SK-N-SH (cell line): ENCODE data around the gene SLCO2A1. TPM values are rescaled to one million over a fixed set of nuclear protein-coding genes. Genes with fewer than 3 reads are reported as not detected.

Experiments
- CTCF ChIA-PET: fragments of 300-600, 350-600 bp; formaldehyde crosslinking; extraction: SDS; loops from one replicate; lab custom pipeline; 2021; lab: Yijun Ruan, JAX
- POLR2A ChIA-PET: fragments of 350-600 bp; sonication (Branson Sonifier 250); formaldehyde crosslinking; extraction: SDS; loops from one replicate; lab custom pipeline; 2020; ENCODE audit warnings: antibody characterized with exemption, inconsistent platforms; lab: Yijun Ruan, JAX
- DNase-seq: peaks from one replicate; pipeline ENCODE4 v3.0.0; 2012
- H2AFZ ChIP-seq: fragments of 200-600 bp; sonication (generic); 2 replicates; pipeline ENCODE4 v1.8.1; 2016; ENCODE audit warnings: antibody characterized with exemption, mild to moderate bottlenecking, low read depth
- H3F3A ChIP-seq: fragments of 200-600 bp; sonication (generic); replicated peaks from 2 replicates; pipeline ENCODE3; 2016; ENCODE audit warnings: antibody characterized with exemption, mild to moderate bottlenecking; ENCODE audit not compliant: insufficient read depth
- H3K27ac ChIP-seq, 2 experiments: fragments of 200-500 bp in 1 of 2; fragments of 200-600 bp in 1 of 2; sonication (Bioruptor generic) in 1 of 2; sonication (generic), shearing (Covaris generic) in 1 of 2; 2 replicates each; pipeline versions ENCODE4 v1.5.1 to v1.6.1; 2014 to 2016; ENCODE audit warnings: low read depth in 2 of 2, inconsistent platforms in 1 of 2, low read length in 1 of 2, mild to moderate bottlenecking in 1 of 2, mixed read lengths in 1 of 2
- H3K27me3 ChIP-seq: fragments of 200-600 bp; sonication (generic), shearing (Covaris generic); 2 replicates; pipeline ENCODE4 v1.6.1; 2016; ENCODE audit warnings: mixed run types; ENCODE audit not compliant: insufficient read depth
- H3K36me3 ChIP-seq, 2 experiments: fragments of 200-500 bp in 1 of 2; fragments of 200-600 bp in 1 of 2; sonication (Bioruptor generic) in 1 of 2; sonication (generic) in 1 of 2; replicated peaks in 1 of 2; 2 replicates each; pipeline versions ENCODE3 to v1.5.1; 2014 to 2016; ENCODE audit warnings: low read length in 1 of 2, mild to moderate bottlenecking in 1 of 2; ENCODE audit not compliant: insufficient read depth in 2 of 2, control insufficient read depth in 1 of 2
- H3K4me1 ChIP-seq, 2 experiments: fragments of 200-500 bp in 1 of 2; fragments of 200-600 bp in 1 of 2; sonication (Bioruptor generic) in 1 of 2; sonication (generic), shearing (Covaris generic) in 1 of 2; 2 replicates each; pipeline versions ENCODE4 v1.5.1 to v1.6.1; 2014 to 2016; ENCODE audit warnings: low read depth in 1 of 2, low read length in 1 of 2, mixed run types in 1 of 2; ENCODE audit not compliant: insufficient read depth in 2 of 2, control insufficient read depth in 1 of 2
- H3K4me2 ChIP-seq: fragments of 200-600 bp; sonication (generic), shearing (Covaris generic); 2 replicates; pipeline ENCODE4 v1.6.1; 2017; ENCODE audit warnings: mixed run types
- H3K4me3 ChIP-seq, 2 experiments: fragments of 200-500 bp in 1 of 2; fragments of 200-600 bp in 1 of 2; sonication (Bioruptor generic) in 1 of 2; sonication (generic), shearing (Covaris generic) in 1 of 2; 2 replicates each; pipeline versions ENCODE4 v1.5.1 to v1.8.1; 2014 to 2016; ENCODE audit warnings: low read depth in 2 of 2, inconsistent platforms in 1 of 2, low read length in 1 of 2, mild to moderate bottlenecking in 1 of 2, mixed read lengths in 1 of 2, moderate library complexity in 1 of 2
- H3K79me2 ChIP-seq: fragments of 200-600 bp; sonication (generic); 2 replicates; pipeline ENCODE4 v1.8.1; 2017; ENCODE audit warnings: mild to moderate bottlenecking; ENCODE audit not compliant: insufficient read depth
- H3K9ac ChIP-seq: fragments of 200-600 bp; sonication (generic); 2 replicates; pipeline ENCODE4 v1.6.1; 2017; ENCODE audit warnings: mixed run types
- H3K9me2 ChIP-seq: fragments of 200-600 bp; sonication (generic); 2 replicates; pipeline ENCODE4 v1.6.1; 2017; ENCODE audit warnings: mixed run types
- H3K9me3 ChIP-seq: fragments of 200-600 bp; sonication (generic); 2 replicates; pipeline ENCODE4 v1.6.1; 2017; ENCODE audit warnings: mixed run types, mild to moderate bottlenecking, moderate library complexity
- H4K20me1 ChIP-seq: fragments of 200-600 bp; sonication (generic); 2 replicates; pipeline ENCODE4 v1.6.1; 2017; ENCODE audit warnings: mild to moderate bottlenecking, mixed run types; ENCODE audit not compliant: insufficient read depth
- EZH2phosphoT487 ChIP-seq: fragments of 200-600 bp; sonication (generic); IDR thresholded peaks from 2 replicates; pipeline ENCODE4 v1.6.1; 2017; ENCODE audit warnings: low read depth, mixed run types, mild to moderate bottlenecking, antibody characterized with exemption, moderate library complexity, borderline replicate concordance
- FOXJ3 ChIP-seq: sonication (generic); formaldehyde crosslinking; IDR thresholded peaks from 2 replicates; pipeline ENCODE4 v1.5.1; 2020; ENCODE audit warnings: mild to moderate bottlenecking, missing genetic modification reagents
- FOXM1 ChIP-seq: IDR thresholded peaks from 2 replicates; pipeline ENCODE4 v1.4.0; 2012; ENCODE audit warnings: low read depth, mild to moderate bottlenecking
- GABPA ChIP-seq: IDR thresholded peaks from 2 replicates; pipeline ENCODE4 v1.4.0; 2012; ENCODE audit warnings: low read depth, mild to moderate bottlenecking
- GATA2 ChIP-seq: sonication (generic); formaldehyde crosslinking; IDR thresholded peaks from 2 replicates; pipeline ENCODE4 v1.5.0; 2020; ENCODE audit warnings: mild to moderate bottlenecking, missing genetic modification reagents
- JUND ChIP-seq: IDR thresholded peaks from 2 replicates; pipeline ENCODE4 v1.4.0; 2012
- MEF2A ChIP-seq: IDR thresholded peaks from 2 replicates; pipeline ENCODE4 v1.4.0; 2012; ENCODE audit warnings: low read depth, borderline replicate concordance
- POLR2AphosphoS5 ChIP-seq: IDR thresholded peaks from 2 replicates; pipeline ENCODE4 v1.6.1; 2012; ENCODE audit warnings: low read depth, low read length
- RAD21 ChIP-seq: IDR thresholded peaks from 2 replicates; pipeline ENCODE4 v1.6.1; 2012; ENCODE audit warnings: mild to moderate bottlenecking, low read length
- RFX5 ChIP-seq: IDR thresholded peaks from 2 replicates; pipeline ENCODE4 v1.6.1; 2012; ENCODE audit warnings: mild to moderate bottlenecking, improper control_type of control experiment, low read length
- RXRA ChIP-seq: IDR thresholded peaks from 2 replicates; pipeline ENCODE4 v1.4.0; 2012; ENCODE audit warnings: low read depth, mild to moderate bottlenecking, borderline replicate concordance
- TAF1 ChIP-seq: IDR thresholded peaks from 2 replicates; pipeline ENCODE4 v1.6.1; 2012; ENCODE audit warnings: low read depth, mild to moderate bottlenecking, low read length, moderate library complexity, borderline replicate concordance
- YY1 ChIP-seq: IDR thresholded peaks from 2 replicates; pipeline ENCODE4 v1.4.0; 2012; ENCODE audit warnings: low read depth, mild to moderate bottlenecking
- WGBS: methylation state at CpG from one replicate; pipeline ENCODE4 v1.1.6; 2017; ENCODE audit warnings: low lambda C conversion rate; 5-methylcytosine and 5-hydroxymethylcytosine counted together
- polyA plus RNA-seq, 3 experiments: library from polyadenylated mRNA; depleted of rRNA; stranded (reverse); fragments of >200 nt; gene quantifications; 2 replicates each; pipeline ENCODE4 v1.2.3, GENCODE V29; 2012
- TF ChIP-seq, protein P1 (sequence below): IDR thresholded peaks from 2 replicates; pipeline ENCODE4 v1.4.0; 2012; ENCODE audit warnings: low read depth, borderline replicate concordance
- TF ChIP-seq, protein P2 (sequence below): IDR thresholded peaks from 2 replicates; pipeline ENCODE4 v1.6.1; 2012; ENCODE audit warnings: mild to moderate bottlenecking, low read depth, low read length, moderate library complexity
- TF ChIP-seq, protein P3 (sequence below): IDR thresholded peaks from 2 replicates; pipeline ENCODE4 v1.4.0; 2012; ENCODE audit warnings: low read depth, borderline replicate concordance
- TF ChIP-seq, protein P4 (sequence below): IDR thresholded peaks from 2 replicates; pipeline ENCODE4 v1.4.0; 2012; ENCODE audit warnings: low read depth

SLCO2A1 gene
- polyA plus RNA-seq, 1 of the 3 experiments (the other 2 are of a cell fraction), result 9.3 TPM

DNA sequence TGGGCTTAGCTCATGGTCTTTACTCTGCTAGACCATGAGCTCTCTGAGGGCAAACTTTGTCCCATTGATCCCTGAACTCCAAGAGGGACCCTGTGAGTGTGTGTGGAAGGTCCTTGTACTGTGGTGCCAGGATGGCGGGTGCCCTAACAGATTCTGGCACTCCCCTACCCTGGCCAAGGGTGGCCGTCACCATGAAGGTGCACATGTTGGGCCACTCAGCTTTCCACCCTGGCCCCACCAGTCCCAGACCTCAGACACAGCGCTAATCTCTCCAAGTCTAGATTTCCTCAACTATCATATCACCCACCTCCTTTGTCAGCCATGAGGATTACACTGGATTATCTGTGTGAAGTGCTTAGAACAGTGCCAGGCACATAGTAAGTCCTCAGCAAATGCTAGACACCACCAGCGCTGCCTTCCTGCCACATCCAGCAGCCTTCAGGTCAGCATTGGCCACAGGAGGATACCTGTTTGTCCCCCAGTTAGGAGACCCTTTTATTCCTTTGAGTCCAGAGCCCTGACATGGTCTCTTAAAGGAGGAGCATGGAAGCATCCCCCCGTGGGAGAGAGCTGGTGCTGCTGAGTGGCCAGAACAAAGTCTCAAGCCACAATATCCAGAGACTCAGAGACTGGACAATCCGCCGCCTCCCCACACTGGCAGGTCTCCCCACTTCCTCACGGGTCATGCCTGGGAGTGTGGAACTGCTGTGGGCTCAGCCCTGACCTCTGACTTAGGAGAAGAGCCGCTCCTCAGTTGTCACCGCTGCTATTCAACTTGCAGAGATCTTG lies 44.5 kb upstream of the SLCO2A1 start (continued):
- TF ChIP-seq, protein P1, sequence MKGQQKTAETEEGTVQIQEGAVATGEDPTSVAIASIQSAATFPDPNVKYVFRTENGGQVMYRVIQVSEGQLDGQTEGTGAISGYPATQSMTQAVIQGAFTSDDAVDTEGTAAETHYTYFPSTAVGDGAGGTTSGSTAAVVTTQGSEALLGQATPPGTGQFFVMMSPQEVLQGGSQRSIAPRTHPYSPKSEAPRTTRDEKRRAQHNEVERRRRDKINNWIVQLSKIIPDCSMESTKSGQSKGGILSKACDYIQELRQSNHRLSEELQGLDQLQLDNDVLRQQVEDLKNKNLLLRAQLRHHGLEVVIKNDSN, result no peak

DNA sequence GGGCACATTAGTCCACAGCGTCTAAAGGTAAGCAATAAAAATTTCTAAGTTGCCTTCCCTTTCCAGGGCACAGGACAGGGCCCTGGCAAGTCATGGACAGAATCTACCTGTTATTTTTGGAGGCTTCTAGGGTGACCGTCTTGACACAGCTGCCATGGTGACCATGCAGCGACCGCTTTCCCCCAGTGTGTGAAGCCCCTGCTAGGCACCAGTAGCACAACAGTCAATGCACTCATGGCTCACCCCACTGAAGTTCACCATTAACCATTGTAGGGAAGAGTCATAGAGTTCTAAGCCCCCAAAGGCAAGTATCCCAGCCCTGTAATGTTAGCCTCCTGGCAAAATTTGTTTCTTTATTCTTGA lies 43.8 kb upstream of the SLCO2A1 start:
- Histone ChIP-seq H4K20me1 (no peaks in the 10 kb centered on the region), H3K4me1 (peaks cover 0 to 2% of the 10 kb centered on the region in 2 experiments; a peak in 1 of 4 replicates), H3K79me2 (no peaks in the 10 kb centered on the region), H3K9me2 (no peaks in the 10 kb centered on the region), H3K27me3 (no peaks in the 10 kb centered on the region), H3K27ac (no peak overlapping the region), H3K4me2 (no peak overlapping the region), H2AFZ (no peak overlapping the region), H3K36me3 (no peaks in the 10 kb centered on the region), H3K9ac (no peak overlapping the region)
- DNase-seq, result no peak
- ChIA-PET POLR2A (no interaction called here), CTCF (no interaction called here)
- TF ChIP-seq GABPA, result no peak
- TF ChIP-seq, protein P2, sequence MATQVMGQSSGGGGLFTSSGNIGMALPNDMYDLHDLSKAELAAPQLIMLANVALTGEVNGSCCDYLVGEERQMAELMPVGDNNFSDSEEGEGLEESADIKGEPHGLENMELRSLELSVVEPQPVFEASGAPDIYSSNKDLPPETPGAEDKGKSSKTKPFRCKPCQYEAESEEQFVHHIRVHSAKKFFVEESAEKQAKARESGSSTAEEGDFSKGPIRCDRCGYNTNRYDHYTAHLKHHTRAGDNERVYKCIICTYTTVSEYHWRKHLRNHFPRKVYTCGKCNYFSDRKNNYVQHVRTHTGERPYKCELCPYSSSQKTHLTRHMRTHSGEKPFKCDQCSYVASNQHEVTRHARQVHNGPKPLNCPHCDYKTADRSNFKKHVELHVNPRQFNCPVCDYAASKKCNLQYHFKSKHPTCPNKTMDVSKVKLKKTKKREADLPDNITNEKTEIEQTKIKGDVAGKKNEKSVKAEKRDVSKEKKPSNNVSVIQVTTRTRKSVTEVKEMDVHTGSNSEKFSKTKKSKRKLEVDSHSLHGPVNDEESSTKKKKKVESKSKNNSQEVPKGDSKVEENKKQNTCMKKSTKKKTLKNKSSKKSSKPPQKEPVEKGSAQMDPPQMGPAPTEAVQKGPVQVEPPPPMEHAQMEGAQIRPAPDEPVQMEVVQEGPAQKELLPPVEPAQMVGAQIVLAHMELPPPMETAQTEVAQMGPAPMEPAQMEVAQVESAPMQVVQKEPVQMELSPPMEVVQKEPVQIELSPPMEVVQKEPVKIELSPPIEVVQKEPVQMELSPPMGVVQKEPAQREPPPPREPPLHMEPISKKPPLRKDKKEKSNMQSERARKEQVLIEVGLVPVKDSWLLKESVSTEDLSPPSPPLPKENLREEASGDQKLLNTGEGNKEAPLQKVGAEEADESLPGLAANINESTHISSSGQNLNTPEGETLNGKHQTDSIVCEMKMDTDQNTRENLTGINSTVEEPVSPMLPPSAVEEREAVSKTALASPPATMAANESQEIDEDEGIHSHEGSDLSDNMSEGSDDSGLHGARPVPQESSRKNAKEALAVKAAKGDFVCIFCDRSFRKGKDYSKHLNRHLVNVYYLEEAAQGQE, result no peak
- no peak for TF ChIP-seq POLR2AphosphoS5
- TF ChIP-seq, all 33 proteins: peak for 0
- Histone ChIP-seq H3K9me3 (no peaks in the 10 kb centered on the region), H3K4me3 (no peak overlapping the region), H3F3A (no peaks in the 10 kb centered on the region)
- 83% methylated on average over 1 of the region's 4 CpGs for WGBS

DNA sequence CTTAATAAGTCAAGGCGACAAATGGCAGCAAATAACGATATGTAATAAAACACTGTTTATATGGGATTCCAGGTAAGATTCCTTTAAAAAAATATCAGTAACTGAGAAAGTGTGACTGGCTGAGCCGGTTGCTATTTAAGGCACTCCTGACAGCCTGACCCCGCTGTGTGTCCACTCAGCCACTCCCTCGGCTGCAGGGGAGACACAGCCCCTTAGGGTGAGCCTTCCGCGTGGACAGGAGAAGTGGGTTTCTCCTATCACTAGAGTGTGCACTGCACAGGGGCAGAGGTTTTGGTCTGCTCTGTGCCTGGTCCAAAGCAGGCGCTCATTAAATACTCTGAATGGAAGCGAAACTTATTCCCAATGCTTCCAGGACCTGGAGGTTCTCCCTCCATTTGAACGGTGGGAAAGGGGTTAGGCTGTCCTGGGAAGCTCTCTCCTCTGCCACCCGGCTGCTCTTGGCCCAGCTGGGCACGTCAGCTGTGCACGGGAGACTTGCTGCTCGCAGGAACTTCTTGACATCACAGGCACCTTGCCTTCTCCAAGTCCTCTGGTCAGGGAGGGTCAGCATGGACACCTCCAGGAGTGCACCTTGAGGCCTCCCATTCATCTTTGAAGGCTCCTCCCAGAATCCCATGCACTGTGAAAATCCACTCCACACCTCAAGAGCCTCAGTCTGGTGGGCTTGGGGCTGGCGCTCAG lies 43.3 kb upstream of the SLCO2A1 start:
- Histone ChIP-seq H3K9ac (no peak overlapping the region), H3K4me1 (peaks cover 0 to 2% of the 10 kb centered on the region in 2 experiments; a peak in 1 of 4 replicates), H3K36me3 (no peaks in the 10 kb centered on the region), H3K4me2 (no peak overlapping the region), H3K27me3 (no peaks in the 10 kb centered on the region), H3K79me2 (no peaks in the 10 kb centered on the region), H3F3A (no peaks in the 10 kb centered on the region), H3K4me3 (no peak overlapping the region), H2AFZ (no peak overlapping the region), H3K27ac (no peak overlapping the region), H4K20me1 (no peaks in the 10 kb centered on the region), H3K9me2 (no peaks in the 10 kb centered on the region), H3K9me3 (no peaks in the 10 kb centered on the region)
- WGBS, result 80% methylated on average over 12 of the region's 15 CpGs
- CTCF ChIA-PET, result no interaction called here
- DNase-seq, result no peak
- POLR2A ChIA-PET, result no interaction called here
- TF ChIP-seq MEF2A (no peak), EZH2phosphoT487 (no peak), FOXM1 (no peak), RXRA (no peak), GATA2 (CRISPR knock-in tag) (no peak), TAF1 (no peak), YY1 (no peak), FOXJ3 (no peak), RAD21 (no peak), JUND (no peak), GABPA (no peak), RFX5 (no peak)
- TF ChIP-seq, protein P3, sequence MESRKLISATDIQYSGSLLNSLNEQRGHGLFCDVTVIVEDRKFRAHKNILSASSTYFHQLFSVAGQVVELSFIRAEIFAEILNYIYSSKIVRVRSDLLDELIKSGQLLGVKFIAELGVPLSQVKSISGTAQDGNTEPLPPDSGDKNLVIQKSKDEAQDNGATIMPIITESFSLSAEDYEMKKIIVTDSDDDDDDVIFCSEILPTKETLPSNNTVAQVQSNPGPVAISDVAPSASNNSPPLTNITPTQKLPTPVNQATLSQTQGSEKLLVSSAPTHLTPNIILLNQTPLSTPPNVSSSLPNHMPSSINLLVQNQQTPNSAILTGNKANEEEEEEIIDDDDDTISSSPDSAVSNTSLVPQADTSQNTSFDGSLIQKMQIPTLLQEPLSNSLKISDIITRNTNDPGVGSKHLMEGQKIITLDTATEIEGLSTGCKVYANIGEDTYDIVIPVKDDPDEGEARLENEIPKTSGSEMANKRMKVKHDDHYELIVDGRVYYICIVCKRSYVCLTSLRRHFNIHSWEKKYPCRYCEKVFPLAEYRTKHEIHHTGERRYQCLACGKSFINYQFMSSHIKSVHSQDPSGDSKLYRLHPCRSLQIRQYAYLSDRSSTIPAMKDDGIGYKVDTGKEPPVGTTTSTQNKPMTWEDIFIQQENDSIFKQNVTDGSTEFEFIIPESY, result no peak
- TF ChIP-seq, protein P1, result no peak
- TF ChIP-seq, protein P4, sequence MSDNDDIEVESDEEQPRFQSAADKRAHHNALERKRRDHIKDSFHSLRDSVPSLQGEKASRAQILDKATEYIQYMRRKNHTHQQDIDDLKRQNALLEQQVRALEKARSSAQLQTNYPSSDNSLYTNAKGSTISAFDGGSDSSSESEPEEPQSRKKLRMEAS, result no peak
